Transverse colon (tissue), 3 donors: ENCODE measurements around the gene DPEP3.
"Not testable (repeated sequence)": the region's sequence is repeated elsewhere in the genome, so short reads cannot be mapped to it uniquely, and the experiment has no call there.

Experiments used
- CTCF ChIP-seq, 5 experiments: fragments of 200-600 bp in 3 of 5; fragments of 450-650 bp in 2 of 5; sonication (generic) in 3 of 5; IDR thresholded peaks; 1 replicate in 2 of 5; 2 replicates in 3 of 5; pipeline ENCODE4 v1.5.1; 2016 to 2017; ENCODE audit warnings: antibody characterized with exemption in 5 of 5, inconsistent platforms in 3 of 5, mild to moderate bottlenecking in 2 of 5, moderate library complexity in 1 of 5
- EP300 ChIP-seq: sonication (generic); formaldehyde crosslinking; IDR thresholded peaks from one replicate; pipeline ENCODE4 v1.6.1; 2017; ENCODE audit warnings: antibody characterized with exemption, low read depth

- TF ChIP-seq CTCF (IDR thresholded peaks at IDR 0.05); EP300: not testable (repeated sequence)
Measured at GRCh38 chr16:67998231-67998778, 18.0 kb upstream of the DPEP3 start.
